ENCODE results near the gene HBE1.
"Not testable (repeated sequence)": the region's sequence is repeated elsewhere in the genome, so short reads cannot be mapped to it uniquely, and the experiment has no call there.

Gene HBE1

GRCh38 chr11:5252192-5252918 is 17.4 kb downstream of the HBE1 start:
- DNase-seq, result no peak

DNA sequence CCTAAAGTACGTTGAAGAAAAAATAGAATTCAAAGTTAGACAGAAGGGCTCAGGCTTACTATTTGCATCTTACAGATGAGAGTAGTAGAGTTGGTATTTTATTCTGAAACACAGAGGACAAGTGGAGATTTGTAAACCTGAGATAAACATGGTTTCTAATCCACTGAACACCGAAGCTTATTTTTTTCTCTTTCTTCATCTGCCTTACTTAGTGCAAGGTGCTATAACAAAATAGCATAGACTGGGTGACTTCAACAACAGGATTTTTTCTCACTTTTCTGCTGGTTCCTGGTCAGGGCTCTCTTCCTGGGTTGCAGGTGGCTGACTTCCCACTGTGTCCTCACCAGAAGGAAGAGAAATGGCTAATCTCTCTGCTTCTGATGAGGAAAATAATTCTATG is 18.0 kb downstream of the HBE1 start:
- DNase-seq, result no peak

DNA sequence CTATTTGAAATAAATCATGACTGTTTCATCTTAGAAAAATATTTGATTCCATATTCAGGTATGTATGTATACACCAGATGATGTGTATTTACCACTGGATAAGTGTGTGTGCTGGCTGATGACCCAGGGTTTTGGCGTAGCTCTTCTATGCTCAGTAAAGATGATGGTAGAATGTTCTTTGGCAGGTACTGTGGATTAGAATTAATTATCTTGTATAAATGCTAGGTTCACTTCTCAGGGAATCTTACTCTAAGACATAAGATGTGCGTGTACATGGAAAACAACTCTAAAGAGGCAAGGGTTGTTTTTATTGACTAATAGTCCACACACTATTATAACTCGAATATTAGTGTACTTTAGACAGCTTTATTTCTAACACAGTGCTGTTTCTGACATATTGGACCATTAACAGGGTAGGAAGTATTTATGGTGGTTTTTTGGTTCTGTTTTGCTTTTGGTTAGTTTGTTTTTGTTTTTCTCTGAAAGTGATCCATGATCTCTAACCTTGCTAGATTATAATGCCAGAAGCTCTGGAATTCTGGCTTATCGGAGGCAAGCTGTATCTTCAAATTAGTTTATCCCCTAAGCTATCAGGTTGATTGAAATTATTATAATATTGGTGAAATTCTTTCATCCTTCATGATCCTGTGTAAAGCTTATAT is 19.1 kb downstream of the HBE1 start:
- no peak for DNase-seq

GRCh38 chr11:5249807-5250396 is 19.8 kb downstream of the HBE1 start, which contains the start of gene HBG1:
Gene HBG1 (minus strand): TSS chr11:5249857. CDS start chr11:5249804, 53 bp downstream.
- not testable (repeated sequence) for DNase-seq

GRCh38 chr11:5248498-5248897 is 21.2 kb downstream of the HBE1 start:
- not testable (repeated sequence) for DNase-seq

- DNase-seq, result no peak
Observed at GRCh38 chr11:5247472-5248192, 22.1 kb downstream of the HBE1 start.

DNA sequence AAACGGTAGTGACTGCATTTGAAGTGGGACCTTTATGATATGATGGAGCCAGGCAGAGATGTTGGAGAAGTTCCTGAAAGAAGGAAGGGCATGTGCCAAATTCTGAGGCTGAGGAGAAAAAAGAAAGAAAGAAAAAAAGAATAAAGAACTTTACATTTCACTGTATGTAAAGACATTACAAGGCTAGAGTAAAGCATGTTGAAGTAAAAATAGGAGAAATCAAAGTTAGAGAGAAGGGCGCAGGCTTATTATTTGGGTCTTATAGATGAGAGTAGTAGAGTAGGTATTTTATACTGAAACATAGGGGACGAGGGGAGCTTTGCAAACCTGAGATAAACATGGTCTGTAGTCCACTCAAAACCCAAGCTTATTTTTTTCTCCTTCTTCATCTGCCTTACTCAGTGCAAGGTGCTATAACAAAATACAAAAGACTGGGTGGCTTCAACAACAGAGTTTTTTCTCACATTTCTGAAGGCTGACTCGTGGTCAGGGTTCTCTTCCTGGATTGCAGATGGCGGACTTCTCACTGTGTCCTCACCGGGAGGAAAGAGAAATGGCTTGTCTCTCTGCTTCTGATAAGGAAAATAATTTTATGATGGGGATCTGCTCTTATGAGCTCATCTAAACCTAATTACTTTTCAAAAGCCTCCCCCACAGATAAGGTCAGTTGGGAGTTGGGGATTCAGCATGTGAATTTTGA is 22.8 kb downstream of the HBE1 start:
- DNase-seq, result no peak

GRCh38 chr11:5245155-5245554 is 24.6 kb downstream of the HBE1 start:
- DNase-seq, result no peak

DNA sequence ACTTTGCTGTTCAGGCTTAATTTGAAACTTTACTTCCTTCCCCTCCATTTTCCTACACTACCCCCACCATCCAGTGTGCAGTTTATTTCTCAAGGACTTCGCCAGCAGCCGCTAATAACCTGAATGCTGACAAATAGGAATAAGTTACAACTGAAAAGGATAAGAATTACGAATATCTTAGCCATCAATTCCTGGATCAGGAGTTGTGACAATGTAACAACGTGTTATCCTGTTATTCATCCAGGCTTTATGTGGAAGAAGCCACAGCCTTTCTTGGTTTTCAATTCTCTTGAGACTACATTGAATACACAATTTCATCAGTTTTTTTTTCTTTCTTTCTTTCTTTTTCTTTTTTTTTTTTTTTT is 25.9 kb downstream of the HBE1 start:
- no peak for DNase-seq

- DNase-seq, result no peak
Observed at GRCh38 chr11:5242933-5243815, 26.6 kb downstream of the HBE1 start.

DNA sequence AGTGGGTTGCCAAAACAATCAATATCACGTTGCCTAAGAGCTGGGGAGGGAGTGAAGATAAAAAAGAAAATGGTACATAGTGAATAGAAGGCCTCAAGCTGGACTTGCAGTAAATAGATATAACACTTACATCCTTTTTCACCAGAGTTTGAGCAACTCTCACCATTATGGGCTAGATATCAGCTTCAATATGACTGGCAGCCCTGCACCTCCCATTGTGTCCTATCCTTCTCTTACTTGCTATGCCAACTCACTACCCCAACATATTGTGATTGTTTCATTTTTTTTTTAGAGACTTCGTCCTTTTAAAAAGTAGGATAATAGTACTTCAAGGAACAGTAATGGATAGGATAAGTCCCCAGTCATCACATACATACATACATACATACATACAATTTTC is 27.5 kb downstream of the HBE1 start:
- DNase-seq, result no peak

GRCh38 chr11:5241458-5241857 is 28.3 kb downstream of the HBE1 start:
- DNase-seq, result no peak

- no peak for DNase-seq
Observed at GRCh38 chr11:5240458-5240857, 29.3 kb downstream of the HBE1 start.

- DNase-seq, result no peak
Observed at GRCh38 chr11:5240056-5240455, 29.7 kb downstream of the HBE1 start.

- DNase-seq, result no peak
Observed at GRCh38 chr11:5239046-5239445, 30.7 kb downstream of the HBE1 start.

GRCh38 chr11:5238486-5238885 is 31.3 kb downstream of the HBE1 start:
- DNase-seq, result no peak

DNA sequence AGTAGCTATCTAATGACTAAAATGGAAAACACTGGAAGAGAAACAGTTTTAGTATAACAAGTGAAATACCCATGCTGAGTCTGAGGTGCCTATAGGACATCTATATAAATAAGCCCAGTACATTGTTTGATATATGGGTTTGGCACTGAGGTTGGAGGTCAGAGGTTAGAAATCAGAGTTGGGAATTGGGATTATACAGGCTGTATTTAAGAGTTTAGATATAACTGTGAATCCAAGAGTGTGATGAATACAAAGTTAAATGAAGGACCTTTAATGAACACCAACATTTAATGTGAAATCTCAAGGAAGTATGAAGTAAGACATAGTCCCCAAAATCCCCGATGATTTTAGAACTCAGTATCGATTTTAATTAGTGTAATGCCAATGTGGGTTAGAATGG is 32.3 kb downstream of the HBE1 start:
- no peak for DNase-seq

DNA sequence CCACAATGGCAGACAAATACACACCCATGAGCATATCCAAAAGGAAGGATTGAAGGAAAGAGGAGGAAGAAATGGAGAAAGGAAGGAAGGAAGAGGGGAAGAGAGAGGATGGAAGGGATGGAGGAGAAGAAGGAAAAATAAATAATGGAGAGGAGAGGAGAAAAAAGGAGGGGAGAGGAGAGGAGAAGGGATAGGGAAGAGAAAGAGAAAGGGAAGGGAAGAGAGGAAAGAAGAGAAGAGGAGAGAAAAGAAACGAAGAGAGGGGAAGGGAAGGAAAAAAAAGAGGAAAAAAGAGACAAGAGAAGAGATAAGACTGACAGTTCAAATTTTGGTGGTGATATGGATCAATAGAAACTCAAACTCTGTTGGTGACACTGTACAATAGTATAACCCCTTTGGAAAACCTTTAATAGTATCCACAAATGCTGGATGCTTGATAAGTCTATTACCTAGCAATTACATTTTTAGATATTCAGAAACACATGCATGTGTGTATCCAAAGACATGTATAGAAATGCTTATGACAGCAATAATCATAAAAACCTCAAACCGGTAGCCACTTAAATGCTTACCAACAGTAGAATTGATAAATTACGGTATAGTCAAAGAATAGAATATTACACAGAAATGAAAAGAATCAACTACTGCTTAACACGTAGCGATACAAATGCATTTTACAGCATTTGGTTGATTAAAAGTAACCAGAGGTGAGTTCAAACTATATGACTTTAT is 34.2 kb downstream of the HBE1 start:
- DNase-seq, result no peak

- no peak for DNase-seq
Observed at GRCh38 chr11:5234381-5234834, 35.3 kb downstream of the HBE1 start, which contains the start of gene HBD. Gene HBD (minus strand): TSS chr11:5234483. CDS start chr11:5234433, 50 bp downstream.

- no peak for DNase-seq
Observed at GRCh38 chr11:5233307-5233706, 36.4 kb downstream of the HBE1 start.

DNA sequence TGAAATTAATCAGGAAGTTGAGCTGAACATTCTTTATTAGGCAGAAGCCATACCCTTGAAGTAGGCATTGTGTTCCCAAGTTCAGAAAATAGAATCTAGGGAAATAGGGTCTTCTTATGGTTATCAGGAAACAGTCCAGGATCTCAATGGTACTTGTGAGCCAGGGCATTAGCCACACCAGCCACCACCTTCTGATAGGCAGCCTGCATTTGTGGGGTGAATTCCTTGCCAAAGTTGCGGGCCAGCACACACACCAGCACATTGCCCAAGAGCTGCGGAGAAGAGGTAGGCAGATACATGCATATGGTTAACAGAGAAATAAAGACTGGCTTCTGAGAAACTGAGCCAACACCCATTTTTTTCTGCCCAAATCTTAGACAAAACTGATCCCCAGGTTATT is 36.9 kb downstream of the HBE1 start:
- no peak for DNase-seq

Measured in SHP77 treated with DMSO at 0.1 percent for 48 hours (cell line).